NB4 (cell line): ENCODE data around the gene UNC79.

Experiments
- CTCF ChIP-seq: IDR thresholded peaks from one replicate; pipeline ENCODE4 v1.5.1; 2012; ENCODE audit warnings: low read depth, low read length
- POLR2A ChIP-seq: IDR thresholded peaks from 2 replicates; pipeline ENCODE4 v1.6.1; 2011; ENCODE audit warnings: mild to moderate bottlenecking; ENCODE audit not compliant: insufficient read length; ENCODE audit errors: extremely low read depth

- TF ChIP-seq CTCF (no peak), POLR2A (no peak)
These were observed 318.3 kb downstream of the UNC79 start for GRCh38 chr14:93749076-93749420.
